HFF-Myc (cell line): Measurements from ENCODE around the gene IMPG1.
"Not testable (repeated sequence)": the region's sequence is repeated elsewhere in the genome, so short reads cannot be mapped to it uniquely, and the experiment has no call there.

Experiments used
- DNase-seq: peaks from one replicate; pipeline ENCODE4 v3.0.0-alpha.2; 2011; ENCODE audit warnings: low read depth; ENCODE audit errors: extremely low read depth
- H3K4me3 ChIP-seq: replicated peaks from 2 replicates; pipeline ENCODE4 v1.5.1; 2011; ENCODE audit warnings: low read depth, mild to moderate bottlenecking, control low read depth, low read length
- CTCF ChIP-seq: IDR thresholded peaks from 2 replicates; pipeline ENCODE4 v1.5.1; 2012; ENCODE audit warnings: mild to moderate bottlenecking, low read depth, low read length, control low read depth; ENCODE audit errors: missing control alignments

IMPG1 gene

DNA sequence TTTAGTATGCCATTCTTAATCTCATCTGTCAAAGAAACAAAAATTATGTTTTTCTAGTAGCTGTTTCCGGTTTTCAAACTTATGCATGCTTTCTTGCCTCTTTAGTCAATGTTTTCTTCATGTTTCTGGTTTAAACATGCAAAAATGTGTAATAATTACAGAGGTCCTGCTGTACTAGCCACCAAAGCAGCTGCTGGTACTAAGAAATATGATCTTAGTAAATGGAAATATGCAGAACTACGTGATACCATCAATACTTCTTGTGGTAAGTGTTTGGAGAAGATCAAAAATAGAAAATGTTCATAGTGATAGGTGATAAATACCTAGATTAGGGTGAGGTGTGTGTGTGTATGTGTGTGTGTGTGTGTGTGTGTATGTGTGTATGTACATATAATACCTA is 165.0 kb downstream of the IMPG1 start:
- TF ChIP-seq CTCF = no peak
- no peak overlapping the region for H3K4me3 ChIP-seq
- DNase-seq = no peak

- no peak overlapping the region for H3K4me3 ChIP-seq
- DNase-seq = no peak
- no peak for TF ChIP-seq CTCF
Observed at GRCh38 chr6:75906871-75907270, 165.6 kb downstream of the IMPG1 start.

DNA sequence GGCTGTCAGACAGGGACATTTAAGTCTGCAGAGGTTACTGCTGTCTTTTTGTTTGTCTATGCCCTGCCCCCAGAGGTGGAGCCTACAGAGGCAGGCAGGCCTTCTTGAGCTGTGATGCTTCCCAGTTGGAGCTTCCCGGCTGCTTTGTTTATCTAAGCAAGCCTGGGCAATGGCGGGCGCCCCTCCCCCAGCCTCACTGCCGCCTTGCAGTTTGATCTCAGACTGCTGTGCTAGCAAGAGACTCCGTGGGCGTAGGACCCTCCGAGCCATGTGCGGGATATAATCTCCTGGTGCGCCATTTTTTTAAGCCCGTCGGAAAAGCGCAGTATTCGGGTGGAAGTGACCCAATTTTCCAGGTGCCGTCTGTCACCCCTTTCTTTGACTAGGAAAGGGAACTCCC is 167.3 kb downstream of the IMPG1 start:
- not testable (repeated sequence) for DNase-seq, H3K4me3 ChIP-seq

DNA sequence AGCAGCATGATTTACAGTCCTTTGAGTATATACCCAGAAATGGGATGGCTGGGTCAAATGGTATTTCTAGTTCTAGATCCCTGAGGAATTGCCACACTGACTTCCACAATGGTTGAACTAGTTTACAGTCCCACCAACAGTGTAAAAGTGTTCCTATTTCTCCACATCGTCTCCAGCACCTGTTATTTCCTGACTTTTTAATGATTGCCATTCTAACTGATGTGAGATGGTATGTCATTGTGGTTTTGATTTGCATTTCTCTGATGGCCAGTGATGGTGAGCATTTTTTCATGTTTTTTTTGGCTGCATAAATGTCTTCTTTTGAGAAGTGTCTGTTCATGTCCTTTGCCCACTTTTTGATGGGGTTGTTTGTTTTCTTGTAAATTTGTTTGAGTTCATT is 172.2 kb downstream of the IMPG1 start:
- not testable (repeated sequence) for H3K4me3 ChIP-seq

GRCh38 chr6:75896526-75896925 is 175.9 kb downstream of the IMPG1 start:
- no peak for DNase-seq
- TF ChIP-seq CTCF = no peak
- no peak overlapping the region for H3K4me3 ChIP-seq

More for the DNA sequence above, 172.2 kb downstream of the IMPG1 start:
- not testable (repeated sequence) for DNase-seq

DNA sequence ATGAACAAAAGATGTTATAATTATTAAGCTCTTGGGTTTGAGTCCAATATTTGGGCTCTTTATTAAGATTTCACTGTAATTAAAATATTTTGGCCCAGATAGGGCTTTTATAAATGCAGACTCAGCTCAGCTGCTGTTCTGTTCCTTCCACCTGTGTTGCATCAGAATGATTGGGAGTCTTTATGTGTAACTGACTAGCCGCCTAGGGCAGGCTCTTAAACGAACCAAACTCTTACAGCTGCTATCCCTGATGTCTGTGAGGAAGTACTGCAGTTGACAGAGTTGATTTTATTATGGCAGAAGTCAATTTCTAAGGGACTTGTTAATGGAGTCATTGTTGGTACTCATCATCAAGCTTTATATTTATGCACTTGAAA is 178.7 kb downstream of the IMPG1 start:
- no peak for DNase-seq
- H3K4me3 ChIP-seq = no peak overlapping the region
- TF ChIP-seq CTCF = no peak

DNA sequence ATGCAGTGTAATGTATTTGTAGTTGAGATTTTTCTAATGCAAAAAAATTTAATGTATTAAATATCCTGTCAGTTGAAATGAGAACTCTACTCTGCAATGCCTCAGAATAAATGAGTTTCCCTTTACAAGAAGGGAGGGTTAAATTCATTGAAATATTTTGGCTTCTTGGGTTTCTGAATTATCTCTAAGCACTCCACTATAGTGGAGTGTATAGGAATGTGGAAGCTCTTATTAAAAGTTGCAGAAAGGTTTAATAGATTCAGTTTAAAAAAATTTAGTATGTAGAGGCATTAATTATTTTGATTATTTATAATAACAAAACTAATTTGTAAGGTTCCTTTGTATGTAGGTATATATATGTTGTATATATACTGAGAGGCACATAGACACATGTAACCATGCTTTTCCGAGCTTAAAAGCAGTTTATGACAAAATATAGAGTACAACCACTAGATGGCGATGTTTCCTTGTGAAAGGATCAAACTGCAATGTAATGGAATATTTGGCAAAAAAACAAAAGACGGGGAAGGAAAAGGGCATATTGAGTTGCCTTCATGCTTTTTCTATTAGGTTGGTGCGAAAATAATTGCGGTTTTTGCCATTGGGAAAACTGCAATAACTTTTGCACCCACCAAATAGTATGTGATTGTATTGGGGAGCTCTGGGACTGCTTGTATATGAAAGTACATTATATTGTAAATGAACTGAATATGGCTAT is 179.2 kb downstream of the IMPG1 start:
- peak; percentile 47 for TF ChIP-seq CTCF
- H3K4me3 ChIP-seq = no peak overlapping the region
- peak; percentile 76 for DNase-seq

- DNase-seq = no peak
Observed at GRCh38 chr6:75892384-75892783, 180.1 kb downstream of the IMPG1 start.

More at GRCh38 chr6:75892384-75892783, 180.1 kb downstream of the IMPG1 start:
- TF ChIP-seq CTCF = no peak
- no peak overlapping the region for H3K4me3 ChIP-seq
